SKM-1 (cell line): ENCODE data around the gene TOGARAM2.
"Not testable (repeated sequence)": the region's sequence is repeated elsewhere in the genome, so short reads cannot be mapped to it uniquely, and the experiment has no call there.

Experiments used
- DNase-seq: peaks from one replicate; lab custom pipeline; 2025; ENCODE audit not compliant: unreplicated experiment; lab: John Stamatoyannopoulos, UW

TOGARAM2 gene

DNA sequence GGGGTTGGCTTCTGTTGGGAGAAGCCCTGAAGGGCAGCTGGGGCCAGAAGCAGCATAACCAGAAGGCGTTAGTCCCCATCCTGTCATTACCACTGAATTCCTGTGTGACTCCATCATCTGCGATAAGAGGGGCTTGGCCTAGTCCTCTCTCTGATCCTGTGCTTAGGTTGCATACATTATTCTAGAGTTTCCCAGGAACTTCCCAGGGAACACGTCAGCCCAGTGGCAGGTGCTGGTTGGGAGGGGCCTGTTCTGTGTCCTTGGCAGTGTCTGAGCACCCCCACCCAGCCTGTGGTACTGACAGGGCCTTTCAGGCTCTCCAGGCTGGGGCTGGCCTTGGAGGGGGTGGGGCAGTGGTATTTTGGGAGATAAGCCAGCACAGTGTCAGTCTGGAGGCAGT is 4.5 kb upstream of the TOGARAM2 start:
- no peak for DNase-seq

DNA sequence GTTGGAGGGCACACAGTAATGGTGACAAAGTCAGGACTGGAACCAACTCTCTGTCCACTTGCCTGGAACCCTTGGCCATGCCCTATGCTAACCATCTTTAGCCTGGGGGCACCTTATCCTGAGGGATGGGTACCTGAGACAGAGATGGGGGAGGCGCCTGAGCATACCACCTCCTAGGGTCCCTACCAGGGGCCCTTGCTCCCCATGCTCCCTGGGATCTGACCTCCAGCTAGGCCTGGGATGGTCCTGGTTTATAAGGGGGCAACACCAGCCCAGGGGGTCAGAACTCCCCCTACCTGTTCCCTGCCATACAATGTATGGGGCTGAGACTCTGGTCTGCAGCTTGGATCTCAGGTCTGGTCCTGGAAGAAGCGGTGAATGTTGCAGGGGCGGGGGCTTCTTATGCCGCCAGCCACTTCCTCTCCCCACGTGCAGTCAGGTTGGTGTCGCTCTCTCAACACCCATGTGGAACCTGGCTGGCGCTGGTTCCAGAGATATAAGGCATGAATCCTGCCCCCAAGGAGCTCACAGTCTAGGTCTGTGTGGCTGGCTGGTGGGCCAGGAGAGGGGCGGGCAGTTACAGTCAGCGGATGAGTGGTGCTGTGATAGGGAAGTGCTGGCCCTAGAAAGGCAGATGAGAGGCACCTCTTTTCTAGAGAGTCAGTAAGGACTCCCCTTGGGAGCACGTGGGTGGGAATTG is 3.8 kb upstream of the TOGARAM2 start:
- no peak for DNase-seq

- not testable (repeated sequence) for DNase-seq
Measured at GRCh38 chr2:28978001-28978400, 3.1 kb upstream of the TOGARAM2 start.

DNA sequence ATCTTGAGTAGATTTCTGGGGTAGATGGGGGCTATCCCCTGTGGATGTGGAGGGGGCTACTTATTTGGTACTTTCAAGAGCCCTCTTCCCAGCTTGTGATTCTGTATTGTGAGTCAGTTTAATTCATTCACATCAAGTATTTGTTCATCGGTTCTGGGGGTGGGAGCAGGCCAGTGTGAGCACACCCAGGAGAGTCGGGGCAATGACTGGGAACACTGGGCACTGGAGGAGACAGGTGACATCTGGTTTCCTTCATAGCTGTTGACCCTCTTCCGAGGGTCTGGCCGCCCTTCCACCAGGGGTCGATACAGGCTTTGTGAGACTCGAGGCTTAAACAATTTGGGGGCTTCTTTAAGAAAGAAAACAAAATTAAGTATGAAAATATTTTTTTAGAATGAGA is 2.5 kb upstream of the TOGARAM2 start:
- DNase-seq: no peak

GRCh38 chr2:28979041-28979440 is 2.1 kb upstream of the TOGARAM2 start:
- no peak for DNase-seq

GRCh38 chr2:28979576-28980366 is 1.3 kb upstream of the TOGARAM2 start:
- no peak for DNase-seq

GRCh38 chr2:28980368-28981015 is 606 bp upstream of the TOGARAM2 start:
- no peak for DNase-seq

- DNase-seq: no peak
Measured at GRCh38 chr2:28981620-28982376, 700 bp downstream of the TOGARAM2 start.

GRCh38 chr2:28982381-28982950 is 1.4 kb downstream of the TOGARAM2 start:
- DNase-seq: no peak

GRCh38 chr2:28986429-28986828 is 5.3 kb downstream of the TOGARAM2 start:
- DNase-seq: no peak

GRCh38 chr2:28989973-28990372 is 8.9 kb downstream of the TOGARAM2 start:
- DNase-seq: no peak

DNA sequence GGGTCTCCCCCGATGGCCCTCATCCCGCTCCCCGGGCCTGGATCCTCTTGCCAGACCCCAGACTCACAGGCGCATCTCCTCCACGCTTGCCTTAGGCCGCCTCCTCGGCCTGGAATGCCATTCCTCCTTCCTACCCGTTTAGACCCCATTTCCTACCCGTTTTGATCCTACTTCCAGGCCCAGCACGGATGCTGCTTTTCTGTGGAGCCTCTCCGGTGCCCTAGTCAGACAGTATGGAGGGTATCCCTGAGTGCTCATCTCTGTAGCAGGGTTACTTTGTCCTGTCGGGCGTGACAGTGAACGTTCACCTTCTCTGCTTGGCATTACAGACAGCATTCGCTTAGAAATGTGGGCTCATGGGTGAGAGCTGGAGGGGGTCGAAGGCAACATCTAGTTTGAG is 9.3 kb downstream of the TOGARAM2 start:
- DNase-seq: no peak

DNA sequence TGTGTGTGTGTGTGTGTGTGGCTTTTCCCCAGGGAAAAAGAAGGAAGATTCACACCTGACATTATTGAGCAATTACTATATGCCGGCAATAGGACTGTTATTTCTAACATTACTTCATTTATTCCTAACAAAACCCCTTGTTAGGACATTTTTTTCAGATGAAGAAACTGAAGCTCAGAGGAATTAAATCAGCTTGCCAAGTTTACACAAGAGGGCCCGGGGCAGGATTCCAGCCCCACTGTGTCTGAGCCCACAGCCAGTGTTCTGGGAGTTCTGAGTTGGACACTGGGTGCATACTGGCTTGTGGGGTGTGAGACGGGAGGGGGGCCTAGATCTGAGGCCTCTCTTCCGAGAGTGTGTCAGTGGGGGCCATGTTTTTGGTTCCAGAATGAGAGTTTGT is 9.9 kb downstream of the TOGARAM2 start:
- DNase-seq: no peak

GRCh38 chr2:28991460-28991859 is 10.4 kb downstream of the TOGARAM2 start:
- no peak for DNase-seq

- DNase-seq: no peak
Measured at GRCh38 chr2:28993206-28993960, 12.3 kb downstream of the TOGARAM2 start.

DNA sequence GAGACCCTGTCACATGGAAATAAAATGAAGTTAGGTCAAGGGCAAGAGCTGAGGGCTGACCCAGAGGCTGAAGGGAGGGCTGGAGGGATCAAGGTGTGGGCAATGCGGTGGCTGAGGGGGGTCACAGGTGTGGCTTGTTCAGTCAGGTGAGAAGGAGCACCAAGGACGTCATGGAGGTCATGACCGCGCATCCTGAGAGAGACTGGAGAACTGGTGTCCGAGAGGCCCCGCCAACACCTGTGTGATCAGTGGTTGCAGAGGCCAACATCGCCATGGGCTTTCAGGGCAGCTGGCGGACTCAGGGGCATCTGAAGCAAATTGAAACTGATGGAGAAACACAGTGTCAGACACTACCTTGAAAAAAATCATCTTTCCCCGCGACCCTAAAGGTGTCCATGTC is 13.0 kb downstream of the TOGARAM2 start:
- DNase-seq: no peak

GRCh38 chr2:28994679-28995078 is 13.6 kb downstream of the TOGARAM2 start:
- no peak for DNase-seq

DNA sequence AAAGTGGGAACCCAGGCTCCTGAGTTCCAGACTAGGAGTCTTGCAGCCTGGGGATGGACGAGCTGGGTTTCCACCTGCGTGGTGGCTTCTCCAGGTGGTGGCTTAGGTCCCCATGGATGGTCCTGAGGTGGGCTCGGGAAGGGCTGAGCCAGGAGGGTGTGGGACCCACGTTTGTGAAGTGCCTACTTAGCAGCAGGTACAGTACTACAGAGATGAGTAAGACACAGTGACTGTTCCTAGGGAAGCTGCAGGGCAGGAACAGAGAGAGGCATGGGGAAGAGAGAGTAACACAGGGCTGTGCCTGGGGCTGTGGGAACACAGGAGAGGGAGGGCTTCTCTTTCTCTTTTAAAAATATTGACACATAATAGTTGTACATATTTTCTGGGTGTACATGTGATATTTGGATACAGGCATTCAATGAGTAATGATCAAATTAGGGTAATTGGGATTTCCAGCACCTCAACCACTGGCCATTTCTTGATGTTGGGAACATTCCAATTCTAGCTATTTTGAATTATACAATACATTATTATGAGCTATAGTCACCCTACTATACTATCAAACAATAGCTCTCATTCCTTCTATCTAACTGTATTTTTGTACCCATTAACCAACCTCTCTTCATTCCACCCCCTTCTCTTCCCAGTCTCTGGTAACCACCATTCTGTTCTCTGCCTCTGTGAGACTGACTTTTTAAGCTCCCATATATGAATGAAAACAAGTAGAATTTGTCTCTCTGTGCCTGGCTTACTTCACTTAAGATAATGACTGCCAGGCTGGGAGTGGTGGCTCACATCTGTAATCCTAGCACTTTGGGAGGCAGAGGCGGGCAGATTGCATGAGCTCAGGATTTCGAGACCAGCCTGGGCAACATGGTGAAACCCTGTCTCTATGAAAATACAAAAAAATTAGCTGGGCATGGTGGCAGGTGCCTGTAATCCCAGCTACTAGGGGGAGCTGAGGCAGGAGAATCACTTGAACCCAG is 15.0 kb downstream of the TOGARAM2 start:
- DNase-seq: no peak

DNA sequence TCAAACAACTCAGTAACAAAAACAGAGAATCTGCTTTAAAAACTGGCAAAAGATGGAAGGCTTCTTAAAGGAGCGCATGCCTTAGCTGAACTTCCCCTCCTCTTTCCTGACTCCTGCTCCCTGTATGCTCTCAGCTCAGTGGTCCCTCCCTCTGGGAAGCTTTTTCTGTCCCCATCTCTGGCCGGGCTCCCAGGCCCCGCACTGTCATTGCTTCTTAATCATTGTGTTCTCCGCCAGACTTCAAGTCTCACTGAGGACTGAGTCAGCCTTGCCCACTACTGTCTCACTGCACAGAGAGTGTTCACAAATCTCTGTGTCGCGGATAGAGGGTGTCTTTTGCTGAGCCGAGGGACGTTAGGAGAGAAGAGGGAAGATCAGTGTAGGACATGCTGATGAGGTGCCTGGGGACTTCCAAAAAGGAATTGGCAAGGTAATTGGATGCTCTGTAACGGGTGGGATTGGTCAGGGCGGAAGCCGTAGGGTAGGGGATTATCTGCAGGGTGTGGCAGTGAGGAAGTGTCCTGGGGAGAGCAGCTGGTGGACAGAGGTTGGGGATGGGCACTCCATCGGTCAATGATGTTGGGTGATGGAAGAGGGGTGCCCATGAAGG is 16.2 kb downstream of the TOGARAM2 start:
- DNase-seq: no peak
